Thyroid gland (tissue), 4 donors: ENCODE measurements around the gene STX16. TPM values are rescaled to one million over a fixed set of nuclear protein-coding genes. Genes with fewer than 3 reads are reported as not detected.

Experiments used
- DNase-seq, 2 donors: peaks; one replicate each; pipeline ENCODE4 v3.0.0-alpha.2; 2019
- H3K27ac ChIP-seq, 3 donors: fragments of 200-600 bp; sonication (generic); 1 replicate in 2 of 3; 2 replicates in 1 of 3; pipeline ENCODE4 v1.5.1; 2016 to 2019; ENCODE audit warnings: mild to moderate bottlenecking in 1 of 3, moderate library complexity in 1 of 3
- H3K27me3 ChIP-seq: fragments of 200-600 bp; sonication (generic); one replicate; pipeline ENCODE4 v1.5.1; 2019
- H3K36me3 ChIP-seq, 2 donors: fragments of 200-600 bp; sonication (generic); one replicate each; pipeline ENCODE4 v1.5.1; 2016 to 2019
- H3K4me1 ChIP-seq, 2 donors: fragments of 200-600 bp; sonication (generic); one replicate each; pipeline ENCODE4 v1.5.1; 2017 to 2019
- H3K4me3 ChIP-seq, 3 donors: fragments of 200-600 bp; sonication (generic); replicated peaks in 1 of 3; 1 replicate in 2 of 3; 2 replicates in 1 of 3; pipeline ENCODE4 v1.5.1; 2016; ENCODE audit warnings: mild to moderate bottlenecking in 1 of 3
- H3K9me3 ChIP-seq: fragments of 200-600 bp; sonication (generic); one replicate; pipeline ENCODE4 v1.5.1; 2017
- CTCF ChIP-seq, 6 experiments: fragments of 200-600 bp in 3 of 6; fragments of 450-650 bp in 3 of 6; sonication (generic) in 3 of 6; IDR thresholded peaks; one replicate each; pipeline ENCODE4 v1.5.1; 2016 to 2019; ENCODE audit warnings: antibody characterized with exemption in 6 of 6, mild to moderate bottlenecking in 2 of 6, inconsistent platforms in 1 of 6, moderate library complexity in 1 of 6
- POLR2A ChIP-seq, 2 donors: fragments of 450-650 bp; IDR thresholded peaks; one replicate each; pipeline ENCODE4 v1.6.1; 2017; ENCODE audit warnings: antibody characterized with exemption in 2 of 2, mild to moderate bottlenecking in 2 of 2, moderate library complexity in 1 of 2
- WGBS, 2 donors: methylation state at CpG; one replicate each; pipeline ENCODE4 v1.1.5; 2017; 5-methylcytosine and 5-hydroxymethylcytosine counted together
- intact Hi-C: fragments of 100-400 bp; cut with DNase I; formaldehyde crosslinking; loops from one replicate; pipeline ENCODE4 v1.15.1; 2023
- total RNA-seq, 4 donors: library from RNA; depleted of rRNA; stranded (reverse); fragments of >200 nt; gene quantifications; one replicate each; pipeline ENCODE4 v1.2.3, GENCODE V29; 2016

STX16 gene
- total RNA-seq, 4 donors from 2014 or later: 42.5 to 59.1 (median 53.0) TPM

DNA sequence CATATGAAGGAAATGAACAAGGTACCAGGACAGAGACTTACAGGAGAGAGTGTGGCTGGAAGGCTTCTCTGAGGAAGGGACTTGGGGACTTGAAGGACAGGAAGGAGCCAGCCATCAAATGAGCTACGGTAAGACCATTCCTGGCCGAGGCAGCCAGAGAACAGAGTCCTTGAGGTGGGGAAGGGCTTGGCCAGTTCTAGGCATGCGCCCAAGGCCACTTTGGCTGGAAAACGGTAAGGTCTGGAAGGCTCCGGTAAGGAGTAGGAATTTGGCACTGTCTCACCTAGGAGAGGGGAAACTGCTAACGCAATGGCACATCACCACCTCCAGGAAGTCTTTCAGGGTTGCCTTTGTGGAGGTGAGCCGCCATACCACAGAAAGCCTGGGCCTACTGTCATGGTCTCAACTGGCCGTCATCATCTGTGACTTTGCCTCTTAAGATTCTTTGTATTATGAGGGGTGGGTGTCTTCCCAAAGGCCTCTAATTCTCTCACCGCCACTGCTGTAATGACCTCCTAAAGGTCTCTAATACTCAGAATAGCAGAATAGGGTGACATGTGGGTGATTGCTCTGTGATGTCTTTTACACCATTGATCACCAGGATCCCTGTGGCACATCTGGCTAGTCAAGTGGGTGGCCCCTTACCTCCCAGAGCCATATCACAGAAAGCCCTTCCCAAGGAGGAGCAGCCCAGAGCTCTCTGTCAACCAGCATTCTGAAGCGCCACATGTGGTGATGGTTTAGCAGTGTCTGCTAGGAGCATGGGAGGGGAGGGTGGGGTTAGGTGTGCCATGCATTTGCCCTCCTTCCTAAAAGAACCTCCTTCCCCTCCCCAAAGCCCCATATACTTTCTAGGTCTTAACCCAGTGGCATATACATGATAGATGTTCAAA lies 17.7 kb upstream of the STX16 start:
- 87 to 90% methylated on average over 8 to 10 of the region's 10 CpGs for WGBS, 2 donors
- Histone ChIP-seq H3K4me3 (no peak overlapping the region), H3K4me1 (no peaks in the 10 kb centered on the region), H3K27me3 (no peaks in the 10 kb centered on the region), H3K27ac (no peak overlapping the region), H3K9me3 (no peaks in the 10 kb centered on the region), H3K36me3 (no peaks in the 10 kb centered on the region)
- no peak for DNase-seq
- intact Hi-C loops: no loop called here
- no peak for TF ChIP-seq POLR2A (IDR thresholded peaks at IDR 0.05)
- no peak for TF ChIP-seq CTCF (IDR thresholded peaks at IDR 0.05)

DNA sequence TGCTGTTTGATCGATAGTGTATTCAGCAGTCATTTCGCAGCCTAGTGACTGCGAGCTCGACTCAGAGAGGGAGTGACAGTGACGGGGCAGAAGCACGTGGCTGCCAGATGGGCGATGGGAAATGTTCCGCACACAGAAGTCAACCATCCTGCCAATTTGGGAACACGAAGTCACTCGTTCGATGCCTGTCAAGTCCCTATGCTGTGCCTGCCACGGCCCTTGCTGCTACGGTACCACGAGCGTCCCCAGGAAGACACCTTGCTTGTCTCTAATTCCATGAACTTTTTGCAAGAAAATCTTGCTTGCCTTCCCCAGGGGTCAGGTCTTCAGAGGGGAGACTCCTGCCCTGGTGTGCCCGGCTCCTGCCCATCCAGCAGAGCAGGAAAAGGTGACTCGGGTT lies 17.0 kb upstream of the STX16 start:
- Histone ChIP-seq H3K27ac (no peak overlapping the region), H3K4me1 (no peaks in the 10 kb centered on the region), H3K4me3 (no peak overlapping the region), H3K27me3 (no peaks in the 10 kb centered on the region), H3K36me3 (no peaks in the 10 kb centered on the region), H3K9me3 (no peaks in the 10 kb centered on the region)
- 91 to 94% methylated on average over 16 to 17 of the region's 17 CpGs for WGBS, 2 donors
- intact Hi-C loops: no loop called here
- no peak for DNase-seq
- TF ChIP-seq POLR2A (IDR thresholded peaks at IDR 0.05) (no peak), CTCF (IDR thresholded peaks at IDR 0.05) (no peak)

DNA sequence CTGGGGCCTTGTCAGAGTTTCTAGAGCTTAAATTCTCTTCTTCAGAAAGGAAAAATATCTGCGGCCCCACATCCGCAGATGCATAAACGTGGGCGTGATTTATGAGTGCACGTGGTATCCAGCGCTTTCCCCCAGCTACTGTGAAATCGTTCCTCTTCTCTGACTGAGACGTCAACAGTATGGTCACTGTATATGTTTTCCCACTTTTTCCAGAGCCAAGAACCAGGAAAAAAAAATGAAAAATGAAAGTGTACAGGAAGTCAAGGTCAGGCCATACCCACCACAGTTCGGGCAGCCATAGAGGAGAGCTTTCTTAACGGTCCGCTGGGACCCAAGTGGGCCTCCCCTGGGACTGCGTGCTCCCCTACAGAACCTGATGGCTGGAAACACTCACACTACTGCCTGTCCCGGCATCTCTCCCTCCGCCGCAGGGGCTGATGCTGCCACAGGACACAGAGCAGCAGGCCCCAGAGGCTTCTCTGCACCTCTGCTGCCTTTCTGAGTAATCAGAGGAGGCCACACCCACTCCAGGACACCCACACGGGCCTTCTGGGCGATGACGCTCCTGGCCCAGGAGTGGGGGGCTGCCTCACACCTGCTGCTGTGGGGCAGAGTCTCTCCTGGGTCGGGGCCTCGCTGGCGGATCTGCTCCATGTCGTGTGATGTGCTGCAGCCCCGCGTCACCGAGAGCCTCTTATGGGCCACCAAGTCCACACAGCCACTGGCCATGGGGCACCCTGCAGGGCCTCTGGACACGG lies 16.4 kb upstream of the STX16 start:
- DNase-seq: peak in 1 of 2 donors; percentile 22
- H3K9me3 ChIP-seq: no peaks in the 10 kb centered on the region
- no peaks in the 10 kb centered on the region for H3K27me3 ChIP-seq
- no peak overlapping the region for H3K4me3 ChIP-seq
- no peaks in the 10 kb centered on the region for H3K4me1 ChIP-seq
- H3K27ac ChIP-seq: no peak overlapping the region
- TF ChIP-seq CTCF (IDR thresholded peaks at IDR 0.05) (no peak), POLR2A (IDR thresholded peaks at IDR 0.05) (no peak)
- 56 to 57% methylated on average over 17 to 25 of the region's 26 CpGs for WGBS, 2 donors
- intact Hi-C loops: no loop called here
- H3K36me3 ChIP-seq: no peaks in the 10 kb centered on the region

DNA sequence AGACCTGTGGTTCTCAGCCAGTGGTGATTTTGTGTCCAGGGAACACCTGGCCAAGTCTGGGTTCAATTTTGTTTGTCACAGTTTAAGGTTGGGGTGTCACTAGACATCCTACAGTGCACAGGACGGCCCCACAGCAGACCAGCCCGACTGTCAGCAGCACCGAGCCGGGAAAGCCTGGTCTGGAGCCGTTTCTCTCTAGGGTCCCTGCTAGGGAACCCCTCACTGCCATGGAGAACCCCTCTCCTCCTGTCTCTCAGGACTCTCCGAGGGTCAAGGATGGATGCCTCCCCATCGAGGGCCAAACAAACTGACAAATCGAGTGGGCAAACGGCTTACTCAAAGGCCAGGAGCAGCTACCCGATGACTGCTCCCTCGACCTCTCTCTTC lies 15.8 kb upstream of the STX16 start:
- DNase-seq: no peak
- no peaks in the 10 kb centered on the region for H3K27me3 ChIP-seq
- no peak overlapping the region for H3K4me3 ChIP-seq
- H3K9me3 ChIP-seq: no peaks in the 10 kb centered on the region
- H3K27ac ChIP-seq: no peak overlapping the region
- no peaks in the 10 kb centered on the region for H3K36me3 ChIP-seq
- no peak for TF ChIP-seq CTCF (IDR thresholded peaks at IDR 0.05)
- TF ChIP-seq POLR2A (IDR thresholded peaks at IDR 0.05): no peak
- intact Hi-C loops: no loop called here
- WGBS, 2 donors: 54 to 69% methylated on average over 9 to 11 of the region's 11 CpGs
- no peaks in the 10 kb centered on the region for H3K4me1 ChIP-seq
